Right kidney (tissue), 1 donor: ENCODE data around the gene ZMIZ1.
A peak's percentile ranks its signal among the peaks of the same experiment; 100 is the strongest.

Experiments used
- DNase-seq: peaks from one replicate; pipeline ENCODE4 v3.0.0-alpha.2; 2016

ZMIZ1 gene

GRCh38 chr10:79345241-79346011 lies 276.7 kb downstream of the ZMIZ1 start:
- DNase-seq: no peak

GRCh38 chr10:79346012-79346340 lies 277.2 kb downstream of the ZMIZ1 start:
- no peak for DNase-seq

GRCh38 chr10:79346388-79347225 lies 277.8 kb downstream of the ZMIZ1 start:
- DNase-seq: no peak

GRCh38 chr10:79347226-79347893 lies 278.6 kb downstream of the ZMIZ1 start, which contains the start of gene PPIF:
PPIF (plus strand) TSS chr10:79347469; CDS start chr10:79347549, 80 bp downstream.
- peak; percentile 84 for DNase-seq

GRCh38 chr10:79347894-79348639 lies 279.3 kb downstream of the ZMIZ1 start:
- DNase-seq: peak; percentile 79

- no peak for DNase-seq
These were observed 279.8 kb downstream of the ZMIZ1 start for GRCh38 chr10:79348640-79348988.

- no peak for DNase-seq
These were observed 280.3 kb downstream of the ZMIZ1 start for GRCh38 chr10:79349072-79349491.

GRCh38 chr10:79349766-79350406 lies 281.1 kb downstream of the ZMIZ1 start:
- no peak for DNase-seq

GRCh38 chr10:79350407-79351154 lies 281.8 kb downstream of the ZMIZ1 start:
- no peak for DNase-seq

GRCh38 chr10:79351332-79351731 lies 282.6 kb downstream of the ZMIZ1 start:
- no peak for DNase-seq

- no peak for DNase-seq
These were observed 283.5 kb downstream of the ZMIZ1 start for GRCh38 chr10:79352035-79352877.

GRCh38 chr10:79353000-79353406 lies 284.2 kb downstream of the ZMIZ1 start:
- no peak for DNase-seq

- no peak for DNase-seq
These were observed 285.0 kb downstream of the ZMIZ1 start for GRCh38 chr10:79353726-79354125.

GRCh38 chr10:79354141-79354540 lies 285.4 kb downstream of the ZMIZ1 start:
- no peak for DNase-seq

- DNase-seq: no peak
These were observed 285.8 kb downstream of the ZMIZ1 start for GRCh38 chr10:79354615-79355014.

GRCh38 chr10:79355420-79356017 lies 286.8 kb downstream of the ZMIZ1 start:
- DNase-seq: no peak

- no peak for DNase-seq
These were observed 287.3 kb downstream of the ZMIZ1 start for GRCh38 chr10:79356104-79356503.

GRCh38 chr10:79357180-79357579 lies 288.4 kb downstream of the ZMIZ1 start:
- no peak for DNase-seq

GRCh38 chr10:79358811-79359210 lies 290.0 kb downstream of the ZMIZ1 start:
- no peak for DNase-seq
